MM.1S (cell line): ENCODE measurements around the gene MICALL1.

Source experiments
- EZH2 ChIP-seq: fragments of 300-600 bp; sonication (generic); optimal IDR thresholded peaks from 2 replicates; pipeline ENCODE3; 2017; ENCODE audit warnings: low read depth, mild to moderate bottlenecking, antibody characterized with exemption, low read length, mixed read lengths
- TF ChIP-seq, protein P1 (sequence below): fragments of 300-600 bp; sonication (generic); IDR thresholded peaks from 2 replicates; pipeline ENCODE4 v1.5.1; 2016; ENCODE audit warnings: antibody characterized with exemption, low read length, mixed read lengths

GRCh38 chr22:37951305-37951704 is 45.2 kb downstream of the MICALL1 start:
- TF ChIP-seq, protein P1, sequence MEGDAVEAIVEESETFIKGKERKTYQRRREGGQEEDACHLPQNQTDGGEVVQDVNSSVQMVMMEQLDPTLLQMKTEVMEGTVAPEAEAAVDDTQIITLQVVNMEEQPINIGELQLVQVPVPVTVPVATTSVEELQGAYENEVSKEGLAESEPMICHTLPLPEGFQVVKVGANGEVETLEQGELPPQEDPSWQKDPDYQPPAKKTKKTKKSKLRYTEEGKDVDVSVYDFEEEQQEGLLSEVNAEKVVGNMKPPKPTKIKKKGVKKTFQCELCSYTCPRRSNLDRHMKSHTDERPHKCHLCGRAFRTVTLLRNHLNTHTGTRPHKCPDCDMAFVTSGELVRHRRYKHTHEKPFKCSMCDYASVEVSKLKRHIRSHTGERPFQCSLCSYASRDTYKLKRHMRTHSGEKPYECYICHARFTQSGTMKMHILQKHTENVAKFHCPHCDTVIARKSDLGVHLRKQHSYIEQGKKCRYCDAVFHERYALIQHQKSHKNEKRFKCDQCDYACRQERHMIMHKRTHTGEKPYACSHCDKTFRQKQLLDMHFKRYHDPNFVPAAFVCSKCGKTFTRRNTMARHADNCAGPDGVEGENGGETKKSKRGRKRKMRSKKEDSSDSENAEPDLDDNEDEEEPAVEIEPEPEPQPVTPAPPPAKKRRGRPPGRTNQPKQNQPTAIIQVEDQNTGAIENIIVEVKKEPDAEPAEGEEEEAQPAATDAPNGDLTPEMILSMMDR, result no peak
- TF ChIP-seq EZH2, result no peak
